ENCODE measurements around the gene MET.
"Not testable (repeated sequence)": the region's sequence is repeated elsewhere in the genome, so short reads cannot be mapped to it uniquely, and the experiment has no call there.

MET gene

GRCh38 chr7:116741625-116742316 lies 69.8 kb downstream of the MET start:
- Histone ChIP-seq H3K27ac (ENCODE audit: extremely low read depth, low read depth, low read length) (no peak overlapping the region), H3K36me3 (ENCODE audit: control insufficient read depth in 2 of 2, insufficient read depth in 1 of 2, low read length in 2 of 2) (peaks cover 0 to 44% of the 10 kb centered on the region in 2 experiments; a peak in 1 of 3 replicates), H3K4me1 (ENCODE audit: control insufficient read depth, insufficient read depth, low read length) (peaks cover 2% of the 10 kb centered on the region; the same call in 1 of the 2 replicates), H3K9me3 (ENCODE audit: control insufficient read depth, insufficient read depth, low read depth, low read length) (no peaks in the 10 kb centered on the region), H3K4me3 (ENCODE audit: low read depth, low read length) (no peak overlapping the region)
- TF ChIP-seq MYNN (tag by site-specific recombination; IDR thresholded peaks at IDR 0.05; ENCODE audit: borderline replicate concordance) (no peak), BCL11B (tag by site-specific recombination; IDR thresholded peaks at IDR 0.05; ENCODE audit: low read depth) (no peak), ZNF621 (tag by site-specific recombination; IDR thresholded peaks at IDR 0.05) (no peak), ZNF571 (tag by site-specific recombination; IDR thresholded peaks at IDR 0.05) (no peak), ZBTB21 (tag by site-specific recombination; IDR thresholded peaks at IDR 0.05) (no peak), ZNF529 (tag by site-specific recombination; IDR thresholded peaks at IDR 0.05; ENCODE audit: insufficient replicate concordance) (no peak), ZIC2 (tag by site-specific recombination; IDR thresholded peaks at IDR 0.05) (no peak), ZNF23 (tag by site-specific recombination; IDR thresholded peaks at IDR 0.05; ENCODE audit: borderline replicate concordance) (no peak), ZNF785 (tag by site-specific recombination; IDR thresholded peaks at IDR 0.05) (no peak), ZNF175 (tag by site-specific recombination; IDR thresholded peaks at IDR 0.05) (no peak)
- POLR2A ChIA-PET, result no interaction called here
- CTCF ChIA-PET, result no interaction called here

GRCh38 chr7:116742641-116743040 lies 70.6 kb downstream of the MET start:
- Histone ChIP-seq H3K27ac (ENCODE audit: extremely low read depth, low read depth, low read length) (no peak overlapping the region), H3K4me3 (ENCODE audit: low read depth, low read length) (no peak overlapping the region), H3K4me1 (ENCODE audit: control insufficient read depth, insufficient read depth, low read length) (peaks cover 2% of the 10 kb centered on the region; the same call in 1 of the 2 replicates), H3K36me3 (ENCODE audit: control insufficient read depth in 2 of 2, insufficient read depth in 1 of 2, low read length in 2 of 2) (peaks cover 0 to 44% of the 10 kb centered on the region in 2 experiments; a peak in 1 of 3 replicates), H3K9me3 (ENCODE audit: control insufficient read depth, insufficient read depth, low read depth, low read length) (no peaks in the 10 kb centered on the region)
- TF ChIP-seq ZNF121 (tag by site-specific recombination; IDR thresholded peaks at IDR 0.05), result no peak
- POLR2A ChIA-PET, result no interaction called here
- CTCF ChIA-PET, result interaction anchor here (0.7 kb wide), 1 partner anchor 14 kb away, joined by 3 read pairs; no protein-coding TSS in a partner anchor

DNA sequence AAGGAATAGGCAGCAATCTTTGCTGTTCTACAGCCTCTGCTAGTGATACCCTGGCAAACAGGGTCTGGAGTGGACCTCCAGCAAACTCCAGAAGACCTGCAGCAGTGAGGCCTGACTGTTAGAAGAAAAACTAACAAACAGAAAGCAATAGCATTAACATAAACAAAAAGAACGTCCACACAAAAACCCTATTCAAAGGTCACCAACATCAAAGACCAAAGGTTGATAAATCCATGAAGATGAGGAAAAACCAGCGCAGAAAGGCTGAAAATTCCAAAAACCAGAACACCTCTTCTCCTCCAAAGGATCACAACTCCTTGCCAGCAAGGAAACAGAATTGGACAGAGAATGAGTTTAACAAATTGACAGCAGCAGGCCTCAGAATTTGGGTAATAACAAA lies 71.8 kb downstream of the MET start:
- peaks cover 0 to 42% of the 10 kb centered on the region in 2 experiments; a peak in 1 of 3 replicates for H3K36me3 ChIP-seq (ENCODE audit: control insufficient read depth in 2 of 2, insufficient read depth in 1 of 2, low read length in 2 of 2)
- H3K27ac ChIP-seq (ENCODE audit: extremely low read depth, low read depth, low read length); H3K4me3 ChIP-seq (ENCODE audit: low read depth, low read length); H3K9me3 ChIP-seq (ENCODE audit: control insufficient read depth, insufficient read depth, low read depth, low read length); POLR2A ChIA-PET; CTCF ChIA-PET; H3K4me1 ChIP-seq (ENCODE audit: control insufficient read depth, insufficient read depth, low read length): not testable (repeated sequence)

DNA sequence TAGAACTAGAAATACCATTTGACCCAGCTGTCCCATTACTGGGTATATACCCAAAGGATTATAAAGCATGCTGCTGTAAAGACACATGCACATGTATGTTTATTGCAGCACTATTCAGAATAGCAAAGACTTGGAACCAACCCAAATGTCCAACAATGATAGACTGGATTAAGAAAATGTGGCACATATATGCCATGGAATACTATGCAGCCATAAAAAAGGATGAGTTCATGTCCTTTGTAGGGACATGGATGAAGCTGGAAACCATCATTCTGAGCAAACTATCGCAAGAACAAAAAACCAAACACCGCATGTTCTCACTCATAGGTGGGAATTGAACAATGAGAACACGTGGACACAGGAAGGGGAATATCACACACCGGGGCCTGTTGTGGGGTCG lies 74.4 kb downstream of the MET start:
- TF ChIP-seq ZNF146 (tag by site-specific recombination; IDR thresholded peaks at IDR 0.05), result peak; percentile 92
- H3K4me3 ChIP-seq (ENCODE audit: low read depth, low read length); H3K4me1 ChIP-seq (ENCODE audit: control insufficient read depth, insufficient read depth, low read length); POLR2A ChIA-PET; H3K9me3 ChIP-seq (ENCODE audit: control insufficient read depth, insufficient read depth, low read depth, low read length); CTCF ChIA-PET; H3K27ac ChIP-seq (ENCODE audit: extremely low read depth, low read depth, low read length): not testable (repeated sequence)
- H3K36me3 ChIP-seq (ENCODE audit: control insufficient read depth in 2 of 2, insufficient read depth in 1 of 2, low read length in 2 of 2), result peaks cover 0 to 21% of the 10 kb centered on the region in 2 experiments; a peak in 1 of 3 replicates

- TF ChIP-seq ZNF146 (tag by site-specific recombination; IDR thresholded peaks at IDR 0.05) (peak; percentile 95), ZNF280D (tag by site-specific recombination; IDR thresholded peaks at IDR 0.05) (0 out of 2 replicates have a peak, but pooled peaks have one; percentile 46)
Observed at GRCh38 chr7:116751070-116751469, 79.1 kb downstream of the MET start.

More at GRCh38 chr7:116751070-116751469, 79.1 kb downstream of the MET start:
- H3K9me3 ChIP-seq (ENCODE audit: control insufficient read depth, insufficient read depth, low read depth, low read length); H3K36me3 ChIP-seq (ENCODE audit: control insufficient read depth in 2 of 2, insufficient read depth in 1 of 2, low read length in 2 of 2); H3K4me3 ChIP-seq (ENCODE audit: low read depth, low read length); H3K27ac ChIP-seq (ENCODE audit: extremely low read depth, low read depth, low read length); H3K4me1 ChIP-seq (ENCODE audit: control insufficient read depth, insufficient read depth, low read length); CTCF ChIA-PET: not testable (repeated sequence)
- POLR2A ChIA-PET, result interaction anchor here (0.6 kb wide), 1 partner anchor 12 kb away, joined by 3 read pairs; no protein-coding TSS in a partner anchor

All from HEK293 (cell line).